ENCODE results near the gene RPS25.

DNA sequence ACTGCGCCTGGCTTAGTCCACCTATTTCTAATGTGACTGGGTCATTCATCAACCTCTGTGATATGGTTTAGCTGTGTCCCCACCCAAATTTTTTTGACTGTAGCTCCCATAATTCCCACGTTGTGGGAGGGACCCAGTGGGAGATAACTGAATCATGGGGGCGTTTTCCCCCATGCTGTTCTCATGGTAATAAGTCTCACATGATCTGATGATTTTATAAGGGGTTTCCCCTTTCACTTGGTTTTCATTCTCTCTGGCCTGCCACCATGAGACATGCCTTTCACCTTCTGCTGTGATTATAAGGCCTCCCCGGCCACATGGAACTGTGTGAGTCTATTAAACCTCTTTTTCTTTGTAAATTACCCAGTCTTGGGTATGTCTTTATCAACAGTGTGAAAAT lies 11.5 kb downstream of the RPS25 start:
- TF ChIP-seq CTCF (IDR thresholded peaks at IDR 0.05) (no peak), EZH2 (IDR thresholded peaks at IDR 0.05) (no peak), EZH2phosphoT487 (IDR thresholded peaks at IDR 0.05) (no peak)

Data from neural progenitor cell (in vitro differentiated cells).